Fibroblast of lung (primary cell): ENCODE data around the gene SERAC1. TPM values are rescaled to one million over a fixed set of nuclear protein-coding genes. Genes with fewer than 3 reads are reported as not detected.

ENCODE experiments used
- DNase-seq, 2 donors: peaks; one replicate each; pipeline versions ENCODE4 v3.0.0 to v3.0.0-alpha.2; 2010; ENCODE audit warnings: low read depth in 2 of 2
- H2AFZ ChIP-seq: 2 replicates; pipeline ENCODE4 v1.5.1; 2012; ENCODE audit warnings: low read length, control low read depth, inconsistent platforms
- H3K27ac ChIP-seq: 2 replicates; pipeline ENCODE4 v1.5.1; 2011; ENCODE audit warnings: low read length, control low read depth; ENCODE audit not compliant: insufficient read depth
- H3K27me3 ChIP-seq: 2 replicates; pipeline ENCODE4 v1.5.1; 2011; ENCODE audit warnings: mild to moderate bottlenecking, low read length; ENCODE audit not compliant: control insufficient read depth, insufficient read depth
- H3K36me3 ChIP-seq: 2 replicates; pipeline ENCODE4 v1.5.1; 2011; ENCODE audit warnings: low read length; ENCODE audit not compliant: control insufficient read depth, insufficient read depth
- H3K4me1 ChIP-seq: 2 replicates; pipeline ENCODE4 v1.5.1; 2011; ENCODE audit warnings: low read length; ENCODE audit not compliant: control insufficient read depth, insufficient read depth; ENCODE audit errors: extremely low read depth
- H3K4me2 ChIP-seq: 2 replicates; pipeline ENCODE4 v1.5.1; 2011; ENCODE audit warnings: low read length, control low read depth; ENCODE audit not compliant: insufficient read depth; ENCODE audit errors: extremely low read depth
- H3K4me3 ChIP-seq, 4 experiments: fragments of 200-600 bp in 1 of 4; sonication (generic) in 1 of 4; replicated peaks in 1 of 4; 2 replicates each; pipeline ENCODE4 v1.5.1; 2011 to 2016; ENCODE audit warnings: low read length in 4 of 4, low read depth in 3 of 4, mild to moderate bottlenecking in 3 of 4, control low read depth in 2 of 4, inconsistent platforms in 1 of 4, mixed read lengths in 1 of 4; ENCODE audit not compliant: insufficient read depth in 1 of 4; ENCODE audit errors: control extremely low read depth in 1 of 4
- H3K79me2 ChIP-seq: 2 replicates; pipeline ENCODE4 v1.5.1; 2012; ENCODE audit warnings: mild to moderate bottlenecking, low read length, inconsistent platforms; ENCODE audit not compliant: control insufficient read depth, insufficient read depth
- H3K9ac ChIP-seq: 2 replicates; pipeline ENCODE4 v1.5.1; 2011; ENCODE audit warnings: mild to moderate bottlenecking, low read length, control low read depth; ENCODE audit not compliant: insufficient read depth
- H3K9me3 ChIP-seq: 2 replicates; pipeline ENCODE4 v1.5.1; 2012; ENCODE audit warnings: low read depth, low read length; ENCODE audit not compliant: control insufficient read depth, insufficient read depth
- H4K20me1 ChIP-seq: 2 replicates; pipeline ENCODE4 v1.5.1; 2011; ENCODE audit warnings: low read length; ENCODE audit not compliant: control insufficient read depth, insufficient read depth; ENCODE audit errors: extremely low read depth
- EZH2 ChIP-seq: IDR thresholded peaks from 2 replicates; pipeline ENCODE4 v1.5.1; 2012; ENCODE audit warnings: low read length, control low read depth, mild to moderate bottlenecking; ENCODE audit errors: missing control alignments
- polyA plus RNA-seq, 2 donors: library from polyadenylated mRNA; depleted of rRNA in 1 of 2; stranded (reverse) in 1 of 2; unstranded in 1 of 2; fragments of >200 nt; gene quantifications; 2 replicates each; pipeline ENCODE4 v1.2.1, GENCODE V29; 2011 to 2012; ENCODE audit warnings: missing spikeins in 1 of 2
- total RNA-seq: library from RNA; depleted of rRNA; stranded (reverse); fragments of >200 nt; gene quantifications from 2 replicates; pipeline ENCODE4 v1.2.1, GENCODE V29; 2014
- TF ChIP-seq, protein P1 (sequence below), 2 donors: IDR thresholded peaks in 1 of 2; conservative IDR thresholded peaks in 1 of 2; 1 replicate in 1 of 2; 2 replicates in 1 of 2; pipeline ENCODE4 v1.5.1; 2011 to 2012; ENCODE audit warnings: low read length in 2 of 2, control low read depth in 1 of 2, inconsistent platforms in 1 of 2, low read depth in 1 of 2, mild to moderate bottlenecking in 1 of 2

SERAC1 gene
- total and polyA plus RNA-seq, 2 donors (not counting 1 experiment from before 2014, with no cell fraction given), result 21.3 to 37.7 TPM

DNA sequence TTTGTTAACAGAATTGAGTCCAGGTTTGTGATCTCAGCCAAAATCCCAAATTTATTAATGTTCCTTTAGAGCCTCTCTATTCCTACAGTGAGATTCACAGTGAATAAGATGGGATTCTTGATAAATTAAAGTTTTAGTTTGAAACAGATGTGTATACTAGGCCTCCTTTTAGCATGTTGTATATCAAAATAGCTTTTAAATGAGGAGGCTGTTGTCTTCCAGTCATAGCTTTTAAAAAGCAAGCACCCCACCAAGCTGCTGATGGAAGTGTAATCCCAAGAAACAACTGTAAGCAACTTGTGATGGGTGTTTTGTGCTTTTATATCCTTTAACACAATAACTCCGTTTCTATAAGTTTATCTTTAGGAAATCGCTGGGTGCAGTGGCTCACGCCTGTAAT is 7.0 kb upstream of the SERAC1 start:
- H3K4me1 ChIP-seq, result peaks cover 17% of the 10 kb centered on the region
- peak overlapping the region; percentile 47 for H3K4me2 ChIP-seq
- no peaks in the 10 kb centered on the region for H3K36me3 ChIP-seq
- H3K4me3 ChIP-seq, result peak overlapping the region in 1 of 4 experiments; percentile 1
- no peak overlapping the region for H2AFZ ChIP-seq
- H3K27me3 ChIP-seq, result no peaks in the 10 kb centered on the region
- no peaks in the 10 kb centered on the region for H3K9me3 ChIP-seq
- DNase-seq, result no peak
- H3K9ac ChIP-seq, result no peak overlapping the region
- no peaks in the 10 kb centered on the region for H4K20me1 ChIP-seq
- TF ChIP-seq, protein P1, sequence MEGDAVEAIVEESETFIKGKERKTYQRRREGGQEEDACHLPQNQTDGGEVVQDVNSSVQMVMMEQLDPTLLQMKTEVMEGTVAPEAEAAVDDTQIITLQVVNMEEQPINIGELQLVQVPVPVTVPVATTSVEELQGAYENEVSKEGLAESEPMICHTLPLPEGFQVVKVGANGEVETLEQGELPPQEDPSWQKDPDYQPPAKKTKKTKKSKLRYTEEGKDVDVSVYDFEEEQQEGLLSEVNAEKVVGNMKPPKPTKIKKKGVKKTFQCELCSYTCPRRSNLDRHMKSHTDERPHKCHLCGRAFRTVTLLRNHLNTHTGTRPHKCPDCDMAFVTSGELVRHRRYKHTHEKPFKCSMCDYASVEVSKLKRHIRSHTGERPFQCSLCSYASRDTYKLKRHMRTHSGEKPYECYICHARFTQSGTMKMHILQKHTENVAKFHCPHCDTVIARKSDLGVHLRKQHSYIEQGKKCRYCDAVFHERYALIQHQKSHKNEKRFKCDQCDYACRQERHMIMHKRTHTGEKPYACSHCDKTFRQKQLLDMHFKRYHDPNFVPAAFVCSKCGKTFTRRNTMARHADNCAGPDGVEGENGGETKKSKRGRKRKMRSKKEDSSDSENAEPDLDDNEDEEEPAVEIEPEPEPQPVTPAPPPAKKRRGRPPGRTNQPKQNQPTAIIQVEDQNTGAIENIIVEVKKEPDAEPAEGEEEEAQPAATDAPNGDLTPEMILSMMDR (conservative IDR thresholded peaks at IDR 0.05 in 1 of 2, IDR thresholded peaks at IDR 0.05 in 1 of 2; ENCODE audit: low read depth in 1 of 2, low read length in 2 of 2), result no peak
- no peak for TF ChIP-seq EZH2
- peak overlapping the region; percentile 62 for H3K27ac ChIP-seq
- no peaks in the 10 kb centered on the region for H3K79me2 ChIP-seq

DNA sequence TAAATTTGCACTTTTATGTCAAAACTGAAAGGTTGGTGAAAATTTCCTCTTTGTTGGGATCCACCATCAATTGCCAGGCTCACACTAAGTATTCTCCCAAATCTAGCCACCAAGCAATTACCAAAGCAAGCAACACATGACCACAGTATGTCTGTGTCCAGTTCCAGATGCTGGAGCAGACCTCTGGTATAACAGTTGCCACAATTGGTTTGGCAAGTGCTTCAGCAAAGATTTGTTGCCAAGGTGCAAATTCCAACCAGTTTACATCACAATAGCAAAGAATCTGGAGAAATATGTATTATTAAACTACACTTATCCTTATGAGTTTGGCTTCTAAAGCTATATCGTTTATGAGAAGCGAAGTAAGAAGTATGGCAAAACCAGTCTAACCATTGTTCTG is 6.5 kb upstream of the SERAC1 start:
- H3K36me3 ChIP-seq, result no peaks in the 10 kb centered on the region
- H3K4me3 ChIP-seq, result peak overlapping the region in 1 of 4 experiments; percentile 1
- no peak overlapping the region for H3K9ac ChIP-seq
- H4K20me1 ChIP-seq, result no peaks in the 10 kb centered on the region
- H2AFZ ChIP-seq, result no peak overlapping the region
- no peaks in the 10 kb centered on the region for H3K9me3 ChIP-seq
- TF ChIP-seq, protein P1 (conservative IDR thresholded peaks at IDR 0.05 in 1 of 2, IDR thresholded peaks at IDR 0.05 in 1 of 2; ENCODE audit: low read depth in 1 of 2, low read length in 2 of 2), result no peak
- no peak for TF ChIP-seq EZH2
- peak overlapping the region; percentile 47 for H3K4me2 ChIP-seq
- H3K79me2 ChIP-seq, result no peaks in the 10 kb centered on the region
- DNase-seq, result peak; percentile 95 to 97
- peak overlapping the region; percentile 62 for H3K27ac ChIP-seq
- peaks cover 17% of the 10 kb centered on the region for H3K4me1 ChIP-seq
- no peaks in the 10 kb centered on the region for H3K27me3 ChIP-seq

DNA sequence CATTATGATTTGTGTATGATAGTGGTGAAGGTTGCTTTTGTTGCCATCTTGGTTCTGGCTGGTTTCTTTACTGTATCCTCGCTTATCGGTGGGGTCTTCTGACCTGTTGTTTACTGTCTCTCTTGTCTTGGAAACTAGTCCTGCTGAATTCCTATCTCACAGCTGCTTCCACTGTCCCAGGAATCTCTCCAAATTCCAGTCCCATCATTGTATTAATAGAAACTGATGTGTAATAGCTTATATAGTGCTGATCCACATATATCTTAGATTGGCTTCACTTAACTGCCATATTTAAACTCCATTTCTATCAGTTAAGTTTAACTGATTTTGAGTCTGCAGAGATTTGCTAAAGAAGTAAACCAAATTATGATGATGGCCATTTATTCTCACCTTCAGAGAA is 6.0 kb upstream of the SERAC1 start:
- peak overlapping the region; percentile 23 for H3K4me2 ChIP-seq
- H3K9ac ChIP-seq, result no peak overlapping the region
- H3K79me2 ChIP-seq, result no peaks in the 10 kb centered on the region
- no peaks in the 10 kb centered on the region for H3K27me3 ChIP-seq
- no peak overlapping the region for H2AFZ ChIP-seq
- H3K36me3 ChIP-seq, result no peaks in the 10 kb centered on the region
- TF ChIP-seq EZH2, result no peak
- TF ChIP-seq, protein P1 (conservative IDR thresholded peaks at IDR 0.05 in 1 of 2, IDR thresholded peaks at IDR 0.05 in 1 of 2; ENCODE audit: low read depth in 1 of 2, low read length in 2 of 2), result no peak
- H3K4me1 ChIP-seq, result peaks cover 17% of the 10 kb centered on the region
- no peaks in the 10 kb centered on the region for H4K20me1 ChIP-seq
- H3K27ac ChIP-seq, result peak overlapping the region; percentile 62
- DNase-seq, result peak in 1 of 2 donors; percentile 26
- H3K9me3 ChIP-seq, result no peaks in the 10 kb centered on the region
- H3K4me3 ChIP-seq, result no peak overlapping the region
